ENCODE data around the gene GOSR2.

GOSR2 gene

DNA sequence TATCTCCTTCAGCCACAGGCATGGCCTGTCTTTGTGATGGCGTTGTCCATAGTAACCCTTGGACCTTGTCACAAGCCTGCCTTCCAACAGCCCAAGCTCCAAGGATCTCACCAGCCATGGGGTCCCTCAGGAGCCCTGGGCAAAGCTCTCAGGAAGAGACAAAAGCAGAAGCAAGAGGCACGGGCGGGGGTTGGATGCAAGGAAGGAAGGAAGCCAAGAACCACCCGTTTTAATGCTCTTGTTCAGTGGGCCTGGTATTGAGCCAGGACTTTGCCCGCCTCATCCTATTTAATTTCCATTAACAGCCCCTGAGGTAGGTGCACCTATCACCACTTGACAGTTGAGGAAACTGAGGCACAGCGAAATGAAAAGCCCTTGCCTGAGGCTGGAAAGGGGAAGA lies 32.3 kb upstream of the GOSR2 start:
- H3K4me3 ChIP-seq (ENCODE audit: control insufficient read depth, low read depth, low read length): no peak overlapping the region
- no peak for DNase-seq (ENCODE audit: low read depth)
- TF ChIP-seq, protein P1, sequence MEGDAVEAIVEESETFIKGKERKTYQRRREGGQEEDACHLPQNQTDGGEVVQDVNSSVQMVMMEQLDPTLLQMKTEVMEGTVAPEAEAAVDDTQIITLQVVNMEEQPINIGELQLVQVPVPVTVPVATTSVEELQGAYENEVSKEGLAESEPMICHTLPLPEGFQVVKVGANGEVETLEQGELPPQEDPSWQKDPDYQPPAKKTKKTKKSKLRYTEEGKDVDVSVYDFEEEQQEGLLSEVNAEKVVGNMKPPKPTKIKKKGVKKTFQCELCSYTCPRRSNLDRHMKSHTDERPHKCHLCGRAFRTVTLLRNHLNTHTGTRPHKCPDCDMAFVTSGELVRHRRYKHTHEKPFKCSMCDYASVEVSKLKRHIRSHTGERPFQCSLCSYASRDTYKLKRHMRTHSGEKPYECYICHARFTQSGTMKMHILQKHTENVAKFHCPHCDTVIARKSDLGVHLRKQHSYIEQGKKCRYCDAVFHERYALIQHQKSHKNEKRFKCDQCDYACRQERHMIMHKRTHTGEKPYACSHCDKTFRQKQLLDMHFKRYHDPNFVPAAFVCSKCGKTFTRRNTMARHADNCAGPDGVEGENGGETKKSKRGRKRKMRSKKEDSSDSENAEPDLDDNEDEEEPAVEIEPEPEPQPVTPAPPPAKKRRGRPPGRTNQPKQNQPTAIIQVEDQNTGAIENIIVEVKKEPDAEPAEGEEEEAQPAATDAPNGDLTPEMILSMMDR (conservative IDR thresholded peaks at IDR 0.05; ENCODE audit: control insufficient read depth, insufficient read depth, low read depth, low read length): no peak

- TF ChIP-seq, protein P1 (conservative IDR thresholded peaks at IDR 0.05; ENCODE audit: control insufficient read depth, insufficient read depth, low read depth, low read length): no peak
- no peak overlapping the region for H3K4me3 ChIP-seq (ENCODE audit: control insufficient read depth, low read depth, low read length)
- DNase-seq (ENCODE audit: low read depth): no peak
These were observed 30.7 kb upstream of the GOSR2 start for GRCh38 chr17:46892192-46892703.

DNA sequence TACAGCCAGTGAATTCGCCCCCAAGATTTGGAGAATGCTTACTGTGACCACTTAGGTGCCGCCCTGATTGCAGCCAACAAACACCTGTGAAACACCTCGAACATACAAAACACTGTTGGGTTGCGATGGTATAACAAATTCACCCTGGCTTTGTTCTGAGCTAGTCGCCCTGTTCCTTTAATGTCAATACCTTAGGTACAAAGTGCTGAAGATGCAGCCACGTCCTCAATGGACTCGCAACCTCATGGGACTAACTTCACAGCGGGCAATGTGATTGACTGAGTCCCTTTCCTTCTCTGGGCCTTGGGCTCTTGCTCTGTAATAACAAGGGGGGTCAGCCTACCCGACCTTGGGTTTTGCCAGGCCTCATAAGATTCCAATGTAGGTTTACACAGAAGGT lies 28.9 kb upstream of the GOSR2 start:
- TF ChIP-seq, protein P1 (conservative IDR thresholded peaks at IDR 0.05; ENCODE audit: control insufficient read depth, insufficient read depth, low read depth, low read length): no peak
- no peak overlapping the region for H3K4me3 ChIP-seq (ENCODE audit: control insufficient read depth, low read depth, low read length)
- no peak for DNase-seq (ENCODE audit: low read depth)

- no peak overlapping the region for H3K4me3 ChIP-seq (ENCODE audit: control insufficient read depth, low read depth, low read length)
- no peak for DNase-seq (ENCODE audit: low read depth)
- TF ChIP-seq, protein P1 (conservative IDR thresholded peaks at IDR 0.05; ENCODE audit: control insufficient read depth, insufficient read depth, low read depth, low read length): no peak
These were observed 28.3 kb upstream of the GOSR2 start for GRCh38 chr17:46894476-46895151.

- H3K4me3 ChIP-seq (ENCODE audit: control insufficient read depth, low read depth, low read length): no peak overlapping the region
- DNase-seq (ENCODE audit: low read depth): no peak
- TF ChIP-seq, protein P1 (conservative IDR thresholded peaks at IDR 0.05; ENCODE audit: control insufficient read depth, insufficient read depth, low read depth, low read length): no peak
These were observed 27.8 kb upstream of the GOSR2 start for GRCh38 chr17:46895171-46895570.

GRCh38 chr17:46896991-46897390 lies 26.0 kb upstream of the GOSR2 start:
- TF ChIP-seq, protein P1 (conservative IDR thresholded peaks at IDR 0.05; ENCODE audit: control insufficient read depth, insufficient read depth, low read depth, low read length): no peak
- no peak for DNase-seq (ENCODE audit: low read depth)

More at GRCh38 chr17:46896991-46897390, 26.0 kb upstream of the GOSR2 start:
- H3K4me3 ChIP-seq (ENCODE audit: control insufficient read depth, low read depth, low read length): no peak overlapping the region
